Caco-2 (cell line): ENCODE results near the gene OR10H3. TPM values are rescaled to one million over a fixed set of nuclear protein-coding genes. Genes with fewer than 3 reads are reported as not detected.

Source experiments
- BruUV-seq: library from RNA; stranded (reverse); fragments of 400-500 nt; replicated peaks from 2 replicates; lab custom pipeline; 2021; lab: Mats Ljungman, UMichigan
- CTCF ChIA-PET: fragments of 300-600 bp; sonication (Branson Sonifier 250); formaldehyde crosslinking; loops from one replicate; lab custom pipeline; 2022; ENCODE audit warnings: antibody characterized with exemption; lab: Charles Lee
- POLR2A ChIA-PET: fragments of 300-600 bp; sonication (Branson Sonifier 250); formaldehyde crosslinking; loops from one replicate; lab custom pipeline; 2022; ENCODE audit warnings: antibody characterized with exemption; lab: Charles Lee
- DNase-seq, 2 experiments: peaks; one replicate each; pipeline versions ENCODE4 v3.0.0 to v3.0.0-alpha.2; 2020 to 2022
- H3K27me3 ChIP-seq: replicated peaks from 2 replicates; pipeline ENCODE4 v1.6.0; 2011; ENCODE audit warnings: low read length; ENCODE audit not compliant: control insufficient read depth, insufficient read depth
- H3K36me3 ChIP-seq: 2 replicates; pipeline ENCODE4 v1.5.1; 2011; ENCODE audit warnings: low read length; ENCODE audit not compliant: control insufficient read depth, insufficient read depth
- H3K4me1 ChIP-seq: fragments of 250-450 bp; sonication (Bioruptor Pico); 2 replicates; pipeline ENCODE4 v1.5.1; 2020; ENCODE audit warnings: mild to moderate bottlenecking
- H3K4me3 ChIP-seq: 2 replicates; pipeline ENCODE4 v1.5.1; 2011; ENCODE audit warnings: low read depth, mild to moderate bottlenecking, control low read depth, low read length
- H3K9me3 ChIP-seq: fragments of 250-450 bp; sonication (Bioruptor Pico); 2 replicates; pipeline ENCODE4 v1.5.1; 2020; ENCODE audit warnings: mild to moderate bottlenecking, moderate library complexity
- H3K27ac Mint-ChIP-seq: one replicate; pipeline ENCODE4 v1.8.0; 2022; ENCODE audit warnings: mixed read lengths; ENCODE audit not compliant: unreplicated experiment
- H3K27me3 Mint-ChIP-seq: one replicate; pipeline ENCODE4 v1.8.0; 2022; ENCODE audit warnings: mixed read lengths; ENCODE audit not compliant: insufficient read depth, unreplicated experiment
- H3K36me3 Mint-ChIP-seq: one replicate; pipeline ENCODE4 v1.8.0; 2022; ENCODE audit warnings: mild to moderate bottlenecking, mixed read lengths; ENCODE audit not compliant: insufficient read depth, unreplicated experiment
- H3K4me1 Mint-ChIP-seq: one replicate; pipeline ENCODE4 v1.8.0; 2022; ENCODE audit warnings: low read depth, mixed read lengths; ENCODE audit not compliant: unreplicated experiment
- H3K4me3 Mint-ChIP-seq: one replicate; pipeline ENCODE4 v1.8.0; 2022; ENCODE audit warnings: mild to moderate bottlenecking, moderate library complexity, mixed read lengths; ENCODE audit not compliant: unreplicated experiment
- H3K9me3 Mint-ChIP-seq: one replicate; pipeline ENCODE4 v1.8.0; 2022; ENCODE audit warnings: mixed read lengths; ENCODE audit not compliant: unreplicated experiment
- CTCF ChIP-seq, 2 experiments: fragments of 200-600 bp in 1 of 2; IDR thresholded peaks; 1 replicate in 1 of 2; 2 replicates in 1 of 2; pipeline versions ENCODE4 v1.5.1 to v1.8.0; 2011 to 2022; ENCODE audit warnings: antibody characterized with exemption in 1 of 2, control low read depth in 1 of 2, inconsistent platforms in 1 of 2, low read depth in 1 of 2, low read length in 1 of 2, mild to moderate bottlenecking in 1 of 2, moderate library complexity in 1 of 2; ENCODE audit not compliant: insufficient read depth in 1 of 2, severe bottlenecking in 1 of 2, unreplicated experiment in 1 of 2
- intact Hi-C: fragments of 100-400 bp; cut with micrococcal nuclease; formaldehyde crosslinking; loops from one replicate; pipeline ENCODE4 v1.10.0; 2022; ENCODE audit not compliant: unreplicated experiment
- total RNA-seq: library from RNA; stranded (reverse); gene quantifications from 2 replicates; pipeline ENCODE4 v1.2.3, GENCODE V29; 2022

The OR10H3 gene
- total RNA-seq, 1 experiment from 2014 or later = not detected

GRCh38 chr19:15727724-15728123 lies 10.1 kb upstream of the OR10H3 start, which contains the start of gene OR10H2:
OR10H2 (plus strand) TSS chr19:15728024; CDS start chr19:15728044, 20 bp downstream.
- Histone ChIP-seq H3K36me3 (no peaks in the 10 kb centered on the region), H3K9me3 (no peaks in the 10 kb centered on the region), H3K4me3 (no peak within 1 kb of the TSS), H3K4me1 (no peaks in the 10 kb centered on the region), H3K27me3 (no peaks in the 10 kb centered on the region)
- no peak for DNase-seq
- Mint-ChIP-seq H3K4me1 (no peaks in the 10 kb centered on the region), H3K9me3 (no peaks in the 10 kb centered on the region), H3K36me3 (no peaks in the 10 kb centered on the region), H3K4me3 (no peak within 1 kb of the TSS), H3K27ac (no peak within 1 kb of the TSS), H3K27me3 (peaks cover 17% of the 10 kb centered on the region)
- BruUV-seq = no TSS peak
- intact Hi-C loops = no loop called here
- no peak for TF ChIP-seq CTCF (IDR thresholded peaks at IDR 0.05; ENCODE audit: insufficient read depth in 1 of 2, low read depth in 1 of 2, low read length in 1 of 2, severe bottlenecking in 1 of 2, unreplicated experiment in 1 of 2)
- ChIA-PET CTCF (no interaction called here), POLR2A (no interaction called here)

- no peaks in the 10 kb centered on the region for H3K36me3 ChIP-seq
- no TSS peak for BruUV-seq
- no peaks in the 10 kb centered on the region for H3K36me3 Mint-ChIP-seq
- H3K9me3 Mint-ChIP-seq = no peaks in the 10 kb centered on the region
- no peak for TF ChIP-seq CTCF (IDR thresholded peaks at IDR 0.05; ENCODE audit: insufficient read depth in 1 of 2, low read depth in 1 of 2, low read length in 1 of 2, severe bottlenecking in 1 of 2, unreplicated experiment in 1 of 2)
- peaks cover 19% of the 10 kb centered on the region for H3K27me3 Mint-ChIP-seq
- no peaks in the 10 kb centered on the region for H3K4me1 ChIP-seq
- intact Hi-C loops = no loop called here
- H3K4me3 Mint-ChIP-seq = no peak overlapping the region
- POLR2A ChIA-PET = no interaction called here
- no peaks in the 10 kb centered on the region for H3K9me3 ChIP-seq
- no peak overlapping the region for H3K4me3 ChIP-seq
- DNase-seq = no peak
- H3K27me3 ChIP-seq = no peaks in the 10 kb centered on the region
- no peak overlapping the region for H3K27ac Mint-ChIP-seq
- no peaks in the 10 kb centered on the region for H3K4me1 Mint-ChIP-seq
- CTCF ChIA-PET = no interaction called here
Measured at GRCh38 chr19:15730538-15730937, 7.2 kb upstream of the OR10H3 start.

- Histone ChIP-seq H3K9me3 (no peaks in the 10 kb centered on the region), H3K36me3 (no peaks in the 10 kb centered on the region), H3K27me3 (no peaks in the 10 kb centered on the region), H3K4me1 (no peaks in the 10 kb centered on the region), H3K4me3 (no peak overlapping the region)
- ChIA-PET CTCF (no interaction called here), POLR2A (no interaction called here)
- intact Hi-C loops = no loop called here
- no TSS peak for BruUV-seq
- Mint-ChIP-seq H3K27ac (no peak overlapping the region), H3K4me1 (no peaks in the 10 kb centered on the region), H3K36me3 (no peaks in the 10 kb centered on the region), H3K4me3 (no peak overlapping the region), H3K9me3 (no peaks in the 10 kb centered on the region), H3K27me3 (peaks cover 13% of the 10 kb centered on the region)
- TF ChIP-seq CTCF (IDR thresholded peaks at IDR 0.05; ENCODE audit: insufficient read depth in 1 of 2, low read depth in 1 of 2, low read length in 1 of 2, severe bottlenecking in 1 of 2, unreplicated experiment in 1 of 2) = no peak
- no peak for DNase-seq
Measured at GRCh38 chr19:15732388-15732787, 5.4 kb upstream of the OR10H3 start.
